Measurements from ENCODE around the gene VPS72. TPM values are rescaled to one million over a fixed set of nuclear protein-coding genes. Genes with fewer than 3 reads are reported as not detected.

VPS72 gene
- total RNA-seq, 1 experiment from 2014 or later, result 68.9 TPM

GRCh38 chr1:151134396-151134795 is 55.6 kb downstream of the VPS72 start:
- no peak overlapping the region for H3K9ac ChIP-seq (ENCODE audit: low read length)
- POLR2A ChIA-PET, result no interaction called here
- H3K4me1 ChIP-seq (ENCODE audit: control insufficient read depth in 1 of 2, insufficient read depth in 2 of 2, low read length in 2 of 2), result no peaks in the 10 kb centered on the region
- H3K9me2 ChIP-seq (ENCODE audit: insufficient read depth), result no peaks in the 10 kb centered on the region
- no peaks in the 10 kb centered on the region for H3K79me2 ChIP-seq (ENCODE audit: insufficient read depth, low read length)
- no peak overlapping the region for H3K4me2 ChIP-seq (ENCODE audit: low read length)
- RAD21 ChIA-PET (ENCODE audit: low non-redundant PET in 1 of 2, low total read pairs in 2 of 2, uncharacterized antibody in 2 of 2, unreplicated experiment in 2 of 2), result no interaction called here
- intact Hi-C loops (cut with micrococcal nuclease), result no loop called here
- no peaks in the 10 kb centered on the region for H3K27me3 ChIP-seq (ENCODE audit: insufficient read depth, low read length)
- BruUV-seq (replicated peaks), result no TSS peak
- ATAC-seq (no peak), DNase-seq (ENCODE audit: low read depth, low spot score) (no peak)
- CTCF ChIA-PET, result no interaction called here
- no peak overlapping the region for H3K4me3 ChIP-seq (replicated peaks in 1 of 2; ENCODE audit: low read depth in 1 of 2, low read length in 2 of 2)
- no peak for TF ChIP-seq EZH2 (IDR thresholded peaks at IDR 0.05)
- TF ChIP-seq REST (IDR thresholded peaks at IDR 0.05; ENCODE audit: low read depth), result no peak
- TF ChIP-seq ZNF274 (IDR thresholded peaks at IDR 0.05; ENCODE audit: low read depth, low read length), result no peak
- TF ChIP-seq CTCF (IDR thresholded peaks at IDR 0.05 in 2 of 3, conservative IDR thresholded peaks at IDR 0.05 in 1 of 3; ENCODE audit: borderline replicate concordance in 1 of 3, insufficient read depth in 1 of 3, low read depth in 2 of 3, low read length in 2 of 3), result no peak
- TF ChIP-seq ELF1 (IDR thresholded peaks at IDR 0.05; ENCODE audit: borderline replicate concordance, low read depth), result no peak
- TF ChIP-seq POLR2A (IDR thresholded peaks at IDR 0.05; ENCODE audit: borderline replicate concordance, extremely low read depth, insufficient read depth, insufficient read length), result no peak
- TF ChIP-seq ATF3 (IDR thresholded peaks at IDR 0.05), result no peak
- TF ChIP-seq MAX (IDR thresholded peaks at IDR 0.05), result no peak
- no peak for TF ChIP-seq EGR1 (IDR thresholded peaks at IDR 0.05; ENCODE audit: low read depth)
- no peak for TF ChIP-seq SIN3A (IDR thresholded peaks at IDR 0.05; ENCODE audit: low read depth)
- no peak for TF ChIP-seq CEBPB (IDR thresholded peaks at IDR 0.05; ENCODE audit: low read depth)
- TF ChIP-seq ZFX (IDR thresholded peaks at IDR 0.05), result no peak
- no peak for TF ChIP-seq SP1 (IDR thresholded peaks at IDR 0.05; ENCODE audit: low read depth)
- TF ChIP-seq JUND (IDR thresholded peaks at IDR 0.05), result no peak
- TF ChIP-seq POLR2AphosphoS5 (IDR thresholded peaks at IDR 0.05; ENCODE audit: low read depth, low read length), result no peak
- TF ChIP-seq YY1 (IDR thresholded peaks at IDR 0.05; ENCODE audit: extremely low read depth, insufficient replicate concordance, low read depth, low read length), result no peak
- TF ChIP-seq FOSL1 (IDR thresholded peaks at IDR 0.05; ENCODE audit: low read depth), result no peak
- no peak overlapping the region for H3K27ac ChIP-seq (ENCODE audit: low read depth, low read length)
- no peaks in the 10 kb centered on the region for H3K9me3 ChIP-seq (ENCODE audit: control insufficient read depth in 1 of 2, insufficient read depth in 1 of 2, low read depth in 1 of 2, low read length in 2 of 2)
- no peaks in the 10 kb centered on the region for H3K36me3 ChIP-seq (ENCODE audit: control insufficient read depth in 1 of 2, insufficient read depth in 2 of 2, low read length in 2 of 2)
- no peak overlapping the region for H2AFZ ChIP-seq (ENCODE audit: low read depth, low read length, poor library complexity, severe bottlenecking)
- no peaks in the 10 kb centered on the region for H4K20me1 ChIP-seq (ENCODE audit: insufficient read depth)

Data from HCT116 (cell line).